Activated T-helper 17 cell treated with anti-CD3 and anti-CD28 coated beads, Interleukin-2, amount 50 U/mL, for 72 hours (primary cell): ENCODE measurements around the gene RAMP1. TPM values are rescaled to one million over a fixed set of nuclear protein-coding genes. Genes with fewer than 3 reads are reported as not detected.
A peak's percentile ranks its signal among the peaks of the same experiment; 100 is the strongest.

Source experiments
- ATAC-seq: fragments of 150-1000 bp; cut with Tn5 transposase; replicated peaks from 2 replicates; pipeline ENCODE4 v1.10.0; 2021; ENCODE audit warnings: mild to moderate bottlenecking, moderate library complexity
- H3K27ac Mint-ChIP-seq: one replicate; pipeline ENCODE4 v1.8.0; 2022; ENCODE audit warnings: mixed read lengths
- H3K27me3 Mint-ChIP-seq: one replicate; pipeline ENCODE4 v1.8.0; 2022; ENCODE audit warnings: mixed read lengths
- H3K36me3 Mint-ChIP-seq: one replicate; pipeline ENCODE4 v1.8.0; 2022; ENCODE audit warnings: low read depth, mild to moderate bottlenecking, mixed read lengths
- H3K4me1 Mint-ChIP-seq: one replicate; pipeline ENCODE4 v1.8.0; 2022; ENCODE audit warnings: mixed read lengths
- H3K4me3 Mint-ChIP-seq: one replicate; pipeline ENCODE4 v1.8.0; 2022; ENCODE audit warnings: mild to moderate bottlenecking, mixed read lengths
- H3K9me3 Mint-ChIP-seq: one replicate; pipeline ENCODE4 v1.8.0; 2022; ENCODE audit warnings: mixed read lengths
- total RNA-seq, 2 donors: library from RNA; stranded (reverse); gene quantifications; one replicate each; pipeline ENCODE4 v1.2.3, GENCODE V29; 2022

Gene RAMP1
- total RNA-seq, 2 donors from 2014 or later: 0.54 TPM; not detected in 1

GRCh38 chr2:237889016-237889415 is 29.6 kb downstream of the RAMP1 start:
- Mint-ChIP-seq H3K27me3 (no peaks in the 10 kb centered on the region), H3K27ac (no peak overlapping the region), H3K9me3 (no peaks in the 10 kb centered on the region), H3K4me3 (no peak overlapping the region), H3K4me1 (peaks cover 6% of the 10 kb centered on the region), H3K36me3 (no peaks in the 10 kb centered on the region)
- no peak for ATAC-seq

DNA sequence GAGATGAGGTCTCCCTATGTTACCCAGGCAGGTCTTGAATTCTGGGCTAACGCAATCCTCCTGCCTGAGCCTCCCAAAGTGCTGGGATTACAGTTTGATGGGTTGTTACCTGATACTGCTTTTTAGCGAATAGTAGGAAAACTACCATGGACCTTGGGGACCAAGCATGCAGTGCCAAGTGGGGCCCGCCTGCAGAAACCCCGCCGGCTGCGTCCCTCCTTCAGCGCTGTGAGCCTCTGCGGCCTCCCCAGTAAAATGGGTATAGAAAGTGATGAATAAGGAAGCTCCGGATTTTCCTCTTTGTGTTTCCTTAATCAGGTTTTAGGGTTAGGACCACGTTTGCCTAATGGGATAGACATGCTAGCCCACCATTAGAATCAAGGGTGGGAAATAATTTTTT is 30.4 kb downstream of the RAMP1 start:
- no peaks in the 10 kb centered on the region for H3K27me3 Mint-ChIP-seq
- no peak overlapping the region for H3K4me3 Mint-ChIP-seq
- no peak for ATAC-seq
- H3K9me3 Mint-ChIP-seq: no peaks in the 10 kb centered on the region
- H3K4me1 Mint-ChIP-seq: peaks cover 6% of the 10 kb centered on the region
- no peaks in the 10 kb centered on the region for H3K36me3 Mint-ChIP-seq
- H3K27ac Mint-ChIP-seq: no peak overlapping the region

GRCh38 chr2:237892478-237892877 is 33.1 kb downstream of the RAMP1 start:
- Mint-ChIP-seq H3K27ac (no peak overlapping the region), H3K27me3 (no peaks in the 10 kb centered on the region), H3K9me3 (no peaks in the 10 kb centered on the region), H3K4me1 (peaks cover 6% of the 10 kb centered on the region), H3K36me3 (no peaks in the 10 kb centered on the region), H3K4me3 (no peak overlapping the region)
- ATAC-seq: no peak

DNA sequence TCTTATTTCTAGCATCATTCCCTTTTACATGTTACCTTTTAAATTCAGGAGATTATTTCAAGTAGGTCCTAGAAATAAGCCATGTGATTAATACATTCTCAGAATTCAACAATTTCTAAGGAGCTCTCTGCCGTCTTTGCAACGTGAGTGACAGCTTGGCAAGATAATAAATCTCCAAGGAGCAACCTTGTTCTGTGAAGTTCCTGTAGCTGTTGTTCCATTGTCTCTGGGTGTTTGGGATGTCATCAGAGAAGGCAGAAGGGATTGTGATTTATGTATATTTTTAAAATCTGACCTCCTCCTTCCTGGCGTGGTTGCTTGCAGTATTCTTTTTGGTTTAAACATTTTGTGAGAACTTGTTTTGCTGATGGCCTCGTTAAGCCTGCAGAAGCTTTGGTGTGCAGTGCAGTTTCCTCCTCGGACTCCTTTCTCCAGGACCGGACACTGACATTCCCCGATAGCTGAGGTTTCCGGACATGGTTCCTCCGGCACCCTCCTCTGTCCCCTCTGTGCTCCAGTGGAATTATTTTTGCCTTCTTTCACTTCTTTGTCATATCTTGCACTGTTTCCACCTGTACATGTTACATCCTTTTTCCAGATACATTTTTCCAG is 33.7 kb downstream of the RAMP1 start:
- H3K4me3 Mint-ChIP-seq: no peak overlapping the region
- H3K27me3 Mint-ChIP-seq: no peaks in the 10 kb centered on the region
- no peak overlapping the region for H3K27ac Mint-ChIP-seq
- peaks cover 6% of the 10 kb centered on the region for H3K4me1 Mint-ChIP-seq
- H3K36me3 Mint-ChIP-seq: no peaks in the 10 kb centered on the region
- H3K9me3 Mint-ChIP-seq: no peaks in the 10 kb centered on the region
- ATAC-seq: no peak

DNA sequence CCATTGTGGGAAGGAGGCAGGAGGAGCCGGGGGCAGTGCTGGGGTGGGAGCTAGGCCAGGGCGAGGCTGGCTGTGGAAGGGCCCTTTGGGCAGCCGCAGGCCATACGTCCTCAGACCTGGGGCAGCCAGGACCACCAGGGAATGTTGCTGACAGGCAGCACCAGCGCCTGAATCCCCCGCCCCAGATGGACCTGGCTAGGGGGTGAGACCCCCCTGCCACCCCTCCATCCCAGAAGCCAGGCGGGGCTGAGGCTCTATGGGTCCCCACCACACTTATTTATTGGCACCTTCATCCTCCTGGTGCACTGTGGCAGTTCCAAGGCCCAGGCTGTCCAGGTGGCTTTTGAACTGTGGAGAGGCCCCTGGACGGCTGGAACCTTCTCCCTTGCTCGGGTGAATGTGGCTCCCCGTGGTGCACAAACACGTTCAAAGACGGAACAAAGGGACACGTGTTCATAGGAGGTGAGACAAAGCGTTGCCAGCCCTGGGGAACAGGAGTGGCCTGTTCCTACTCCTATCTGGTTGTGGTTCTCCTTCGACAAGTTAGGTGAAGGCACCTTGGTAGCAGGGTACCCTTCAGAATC is 35.1 kb downstream of the RAMP1 start:
- H3K27ac Mint-ChIP-seq: no peak overlapping the region
- ATAC-seq: no peak
- no peak overlapping the region for H3K4me3 Mint-ChIP-seq
- no peaks in the 10 kb centered on the region for H3K36me3 Mint-ChIP-seq
- H3K4me1 Mint-ChIP-seq: peaks cover 12% of the 10 kb centered on the region
- H3K9me3 Mint-ChIP-seq: no peaks in the 10 kb centered on the region
- H3K27me3 Mint-ChIP-seq: no peaks in the 10 kb centered on the region

- Mint-ChIP-seq H3K27me3 (no peaks in the 10 kb centered on the region), H3K27ac (no peak overlapping the region), H3K36me3 (no peaks in the 10 kb centered on the region), H3K4me3 (no peak overlapping the region), H3K9me3 (no peaks in the 10 kb centered on the region), H3K4me1 (peaks cover 12% of the 10 kb centered on the region)
- ATAC-seq: no peak
These were observed 35.6 kb downstream of the RAMP1 start for GRCh38 chr2:237894986-237895543.

GRCh38 chr2:237895544-237896506 is 36.4 kb downstream of the RAMP1 start:
- no peak overlapping the region for H3K27ac Mint-ChIP-seq
- no peak for ATAC-seq
- no peaks in the 10 kb centered on the region for H3K9me3 Mint-ChIP-seq
- H3K36me3 Mint-ChIP-seq: no peaks in the 10 kb centered on the region
- peaks cover 12% of the 10 kb centered on the region for H3K4me1 Mint-ChIP-seq
- no peak overlapping the region for H3K4me3 Mint-ChIP-seq
- no peaks in the 10 kb centered on the region for H3K27me3 Mint-ChIP-seq

GRCh38 chr2:237896507-237896892 is 37.1 kb downstream of the RAMP1 start:
- no peaks in the 10 kb centered on the region for H3K9me3 Mint-ChIP-seq
- peak overlapping the region; percentile 9 for H3K27ac Mint-ChIP-seq
- no peak overlapping the region for H3K4me3 Mint-ChIP-seq
- H3K36me3 Mint-ChIP-seq: no peaks in the 10 kb centered on the region
- H3K27me3 Mint-ChIP-seq: no peaks in the 10 kb centered on the region
- ATAC-seq: no peak
- peaks cover 18% of the 10 kb centered on the region for H3K4me1 Mint-ChIP-seq

GRCh38 chr2:237896956-237897355 is 37.5 kb downstream of the RAMP1 start:
- Mint-ChIP-seq H3K4me1 (peaks cover 18% of the 10 kb centered on the region), H3K36me3 (no peaks in the 10 kb centered on the region), H3K4me3 (no peak overlapping the region), H3K27ac (peak overlapping the region; percentile 9), H3K9me3 (no peaks in the 10 kb centered on the region), H3K27me3 (no peaks in the 10 kb centered on the region)
- ATAC-seq: no peak

- H3K4me3 Mint-ChIP-seq: peak overlapping the region; percentile 61
- peaks cover 13% of the 10 kb centered on the region for H3K4me1 Mint-ChIP-seq
These were observed 38.6 kb downstream of the RAMP1 start for GRCh38 chr2:237898057-237898414.

GRCh38 chr2:237900891-237901831 is 41.7 kb downstream of the RAMP1 start:
- H3K4me1 Mint-ChIP-seq: peaks cover 22% of the 10 kb centered on the region
- no peak for ATAC-seq
- peak overlapping the region; percentile 29 for H3K27ac Mint-ChIP-seq
- H3K27me3 Mint-ChIP-seq: no peaks in the 10 kb centered on the region
- no peaks in the 10 kb centered on the region for H3K9me3 Mint-ChIP-seq
- H3K36me3 Mint-ChIP-seq: no peaks in the 10 kb centered on the region
- H3K4me3 Mint-ChIP-seq: peak overlapping the region; percentile 0

More at GRCh38 chr2:237898057-237898414, 38.6 kb downstream of the RAMP1 start:
- Mint-ChIP-seq H3K27me3 (no peaks in the 10 kb centered on the region), H3K36me3 (no peaks in the 10 kb centered on the region), H3K9me3 (no peaks in the 10 kb centered on the region), H3K27ac (peak overlapping the region; percentile 79)
- ATAC-seq: peak; percentile 5

DNA sequence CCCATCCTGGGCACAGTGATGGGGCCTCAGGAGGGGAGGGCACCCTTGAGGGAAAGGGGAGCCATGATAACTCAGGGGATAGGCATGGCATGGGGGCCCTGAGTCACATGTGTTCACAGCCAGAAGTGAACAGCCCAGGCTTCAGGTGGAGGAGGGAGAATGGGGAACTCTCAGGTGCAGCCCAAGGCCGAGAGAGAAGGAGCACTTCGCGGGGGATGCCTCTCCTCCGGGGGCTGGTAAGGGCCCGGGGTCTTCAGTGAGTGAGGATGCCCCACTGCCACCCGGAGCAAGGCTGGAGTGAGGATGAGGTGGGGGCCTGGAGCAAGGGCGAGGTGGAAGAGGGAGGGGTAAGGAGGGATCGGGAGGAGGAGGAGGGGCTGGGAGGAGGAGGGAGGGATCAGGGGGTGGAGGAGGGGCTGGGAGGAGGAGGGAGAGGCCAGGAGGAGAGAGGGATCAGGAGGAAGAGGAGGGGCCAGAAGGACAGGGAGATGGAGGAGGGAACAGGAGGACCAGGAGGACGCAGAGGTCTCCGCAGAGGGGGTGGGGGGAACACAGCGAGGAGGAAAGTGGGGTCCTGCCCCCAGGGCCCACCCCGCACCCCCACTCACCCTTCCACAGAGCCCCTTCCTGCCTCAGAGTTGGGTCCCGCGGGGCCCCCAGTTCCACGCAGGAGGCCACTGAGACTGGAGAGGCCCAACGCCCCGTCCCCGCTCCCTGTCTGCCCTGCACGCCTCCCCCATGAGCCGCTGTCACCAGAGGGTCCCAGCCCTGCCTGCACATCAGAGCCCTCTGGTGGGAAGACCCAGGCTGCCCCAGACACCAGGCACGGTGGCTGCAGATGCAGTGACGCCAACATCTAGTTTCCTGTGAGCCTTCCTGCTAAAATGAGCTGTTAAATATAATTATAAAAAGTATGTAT is 42.8 kb downstream of the RAMP1 start:
- H3K9me3 Mint-ChIP-seq: peaks cover under 1% of the 10 kb centered on the region
- no peaks in the 10 kb centered on the region for H3K27me3 Mint-ChIP-seq
- H3K4me3 Mint-ChIP-seq: no peak overlapping the region
- no peaks in the 10 kb centered on the region for H3K36me3 Mint-ChIP-seq
- ATAC-seq: no peak
- peaks cover 22% of the 10 kb centered on the region for H3K4me1 Mint-ChIP-seq
- H3K27ac Mint-ChIP-seq: peak overlapping the region; percentile 29
